SK-N-SH (cell line): ENCODE data around the gene SSX2IP. TPM values are rescaled to one million over a fixed set of nuclear protein-coding genes. Genes with fewer than 3 reads are reported as not detected.

Experiments
- CTCF ChIA-PET: fragments of 300-600, 350-600 bp; formaldehyde crosslinking; extraction: SDS; loops from one replicate; lab custom pipeline; 2021; lab: Yijun Ruan, JAX
- POLR2A ChIA-PET: fragments of 350-600 bp; sonication (Branson Sonifier 250); formaldehyde crosslinking; extraction: SDS; loops from one replicate; lab custom pipeline; 2020; ENCODE audit warnings: antibody characterized with exemption, inconsistent platforms; lab: Yijun Ruan, JAX
- DNase-seq: peaks from one replicate; pipeline ENCODE4 v3.0.0; 2012
- H2AFZ ChIP-seq: fragments of 200-600 bp; sonication (generic); 2 replicates; pipeline ENCODE4 v1.8.1; 2016; ENCODE audit warnings: antibody characterized with exemption, mild to moderate bottlenecking, low read depth
- H3F3A ChIP-seq: fragments of 200-600 bp; sonication (generic); replicated peaks from 2 replicates; pipeline ENCODE3; 2016; ENCODE audit warnings: antibody characterized with exemption, mild to moderate bottlenecking; ENCODE audit not compliant: insufficient read depth
- H3K27ac ChIP-seq, 2 experiments: fragments of 200-500 bp in 1 of 2; fragments of 200-600 bp in 1 of 2; sonication (Bioruptor generic) in 1 of 2; sonication (generic), shearing (Covaris generic) in 1 of 2; 2 replicates each; pipeline versions ENCODE4 v1.5.1 to v1.6.1; 2014 to 2016; ENCODE audit warnings: low read depth in 2 of 2, inconsistent platforms in 1 of 2, low read length in 1 of 2, mild to moderate bottlenecking in 1 of 2, mixed read lengths in 1 of 2
- H3K27me3 ChIP-seq: fragments of 200-600 bp; sonication (generic), shearing (Covaris generic); 2 replicates; pipeline ENCODE4 v1.6.1; 2016; ENCODE audit warnings: mixed run types; ENCODE audit not compliant: insufficient read depth
- H3K36me3 ChIP-seq, 2 experiments: fragments of 200-500 bp in 1 of 2; fragments of 200-600 bp in 1 of 2; sonication (Bioruptor generic) in 1 of 2; sonication (generic) in 1 of 2; replicated peaks in 1 of 2; 2 replicates each; pipeline versions ENCODE3 to v1.5.1; 2014 to 2016; ENCODE audit warnings: low read length in 1 of 2, mild to moderate bottlenecking in 1 of 2; ENCODE audit not compliant: insufficient read depth in 2 of 2, control insufficient read depth in 1 of 2
- H3K4me1 ChIP-seq, 2 experiments: fragments of 200-500 bp in 1 of 2; fragments of 200-600 bp in 1 of 2; sonication (Bioruptor generic) in 1 of 2; sonication (generic), shearing (Covaris generic) in 1 of 2; 2 replicates each; pipeline versions ENCODE4 v1.5.1 to v1.6.1; 2014 to 2016; ENCODE audit warnings: low read depth in 1 of 2, low read length in 1 of 2, mixed run types in 1 of 2; ENCODE audit not compliant: insufficient read depth in 2 of 2, control insufficient read depth in 1 of 2
- H3K4me2 ChIP-seq: fragments of 200-600 bp; sonication (generic), shearing (Covaris generic); 2 replicates; pipeline ENCODE4 v1.6.1; 2017; ENCODE audit warnings: mixed run types
- H3K4me3 ChIP-seq, 2 experiments: fragments of 200-500 bp in 1 of 2; fragments of 200-600 bp in 1 of 2; sonication (Bioruptor generic) in 1 of 2; sonication (generic), shearing (Covaris generic) in 1 of 2; 2 replicates each; pipeline versions ENCODE4 v1.5.1 to v1.8.1; 2014 to 2016; ENCODE audit warnings: low read depth in 2 of 2, inconsistent platforms in 1 of 2, low read length in 1 of 2, mild to moderate bottlenecking in 1 of 2, mixed read lengths in 1 of 2, moderate library complexity in 1 of 2
- H3K79me2 ChIP-seq: fragments of 200-600 bp; sonication (generic); 2 replicates; pipeline ENCODE4 v1.8.1; 2017; ENCODE audit warnings: mild to moderate bottlenecking; ENCODE audit not compliant: insufficient read depth
- H3K9ac ChIP-seq: fragments of 200-600 bp; sonication (generic); 2 replicates; pipeline ENCODE4 v1.6.1; 2017; ENCODE audit warnings: mixed run types
- H3K9me2 ChIP-seq: fragments of 200-600 bp; sonication (generic); 2 replicates; pipeline ENCODE4 v1.6.1; 2017; ENCODE audit warnings: mixed run types
- H3K9me3 ChIP-seq: fragments of 200-600 bp; sonication (generic); 2 replicates; pipeline ENCODE4 v1.6.1; 2017; ENCODE audit warnings: mixed run types, mild to moderate bottlenecking, moderate library complexity
- H4K20me1 ChIP-seq: fragments of 200-600 bp; sonication (generic); 2 replicates; pipeline ENCODE4 v1.6.1; 2017; ENCODE audit warnings: mild to moderate bottlenecking, mixed run types; ENCODE audit not compliant: insufficient read depth
- CHD2 ChIP-seq: fragments of 150-350 bp; IDR thresholded peaks from 2 replicates; pipeline ENCODE4 v1.6.1; 2018; ENCODE audit warnings: low read length; ENCODE audit not compliant: partially characterized antibody
- ELF1 ChIP-seq: IDR thresholded peaks from 2 replicates; pipeline ENCODE4 v1.4.0; 2012
- EP300 ChIP-seq, 2 experiments: IDR thresholded peaks; 2 replicates each; pipeline versions ENCODE4 v1.4.0 to v1.6.1; 2012; ENCODE audit warnings: borderline replicate concordance in 1 of 2, low read depth in 1 of 2, low read length in 1 of 2
- FOSL2 ChIP-seq: IDR thresholded peaks from 2 replicates; pipeline ENCODE4 v1.4.0; 2012; ENCODE audit warnings: low read depth, mild to moderate bottlenecking, moderate library complexity, borderline replicate concordance
- FOXJ3 ChIP-seq: sonication (generic); formaldehyde crosslinking; IDR thresholded peaks from 2 replicates; pipeline ENCODE4 v1.5.1; 2020; ENCODE audit warnings: mild to moderate bottlenecking, missing genetic modification reagents
- JUND ChIP-seq: IDR thresholded peaks from 2 replicates; pipeline ENCODE4 v1.4.0; 2012
- MEF2A ChIP-seq: IDR thresholded peaks from 2 replicates; pipeline ENCODE4 v1.4.0; 2012; ENCODE audit warnings: low read depth, borderline replicate concordance
- NRF1 ChIP-seq: IDR thresholded peaks from 2 replicates; pipeline ENCODE4 v1.6.1; 2012; ENCODE audit warnings: low read depth, mild to moderate bottlenecking, low read length
- POLR2AphosphoS5 ChIP-seq: IDR thresholded peaks from 2 replicates; pipeline ENCODE4 v1.6.1; 2012; ENCODE audit warnings: low read depth, low read length
- RCOR1 ChIP-seq: fragments of 150-350 bp; IDR thresholded peaks from 2 replicates; pipeline ENCODE4 v1.6.1; 2017; ENCODE audit warnings: antibody characterized with exemption, low read length
- SIN3A ChIP-seq: IDR thresholded peaks from 2 replicates; pipeline ENCODE4 v1.6.1; 2012; ENCODE audit warnings: low read depth, mild to moderate bottlenecking, low read length, moderate library complexity, borderline replicate concordance
- SMC3 ChIP-seq: IDR thresholded peaks from 2 replicates; pipeline ENCODE4 v1.6.1; 2012; ENCODE audit warnings: low read depth, low read length, improper control_type of control experiment
- TCF12 ChIP-seq: IDR thresholded peaks from 2 replicates; pipeline ENCODE4 v1.4.0; 2012
- WGBS: methylation state at CpG from one replicate; pipeline ENCODE4 v1.1.6; 2017; ENCODE audit warnings: low lambda C conversion rate; 5-methylcytosine and 5-hydroxymethylcytosine counted together
- polyA plus RNA-seq, 3 experiments: library from polyadenylated mRNA; depleted of rRNA; stranded (reverse); fragments of >200 nt; gene quantifications; 2 replicates each; pipeline ENCODE4 v1.2.3, GENCODE V29; 2012
- TF ChIP-seq, protein P1 (sequence below): IDR thresholded peaks from 2 replicates; pipeline ENCODE4; 2012
- TF ChIP-seq, protein P2 (sequence below): IDR thresholded peaks from 2 replicates; pipeline ENCODE4 v1.6.1; 2012; ENCODE audit warnings: mild to moderate bottlenecking, low read depth, low read length, moderate library complexity
- TF ChIP-seq, protein P3 (sequence below): fragments of 150-350 bp; IDR thresholded peaks from 2 replicates; pipeline ENCODE4 v1.6.1; 2016; ENCODE audit warnings: mild to moderate bottlenecking, low read depth, low read length
- TF ChIP-seq, protein P4 (sequence below): IDR thresholded peaks from 2 replicates; pipeline ENCODE4 v1.4.0; 2012; ENCODE audit warnings: low read depth, borderline replicate concordance

The SSX2IP gene
- polyA plus RNA-seq, 1 of the 3 experiments (the other 2 are of a cell fraction), result 7.7 TPM

DNA sequence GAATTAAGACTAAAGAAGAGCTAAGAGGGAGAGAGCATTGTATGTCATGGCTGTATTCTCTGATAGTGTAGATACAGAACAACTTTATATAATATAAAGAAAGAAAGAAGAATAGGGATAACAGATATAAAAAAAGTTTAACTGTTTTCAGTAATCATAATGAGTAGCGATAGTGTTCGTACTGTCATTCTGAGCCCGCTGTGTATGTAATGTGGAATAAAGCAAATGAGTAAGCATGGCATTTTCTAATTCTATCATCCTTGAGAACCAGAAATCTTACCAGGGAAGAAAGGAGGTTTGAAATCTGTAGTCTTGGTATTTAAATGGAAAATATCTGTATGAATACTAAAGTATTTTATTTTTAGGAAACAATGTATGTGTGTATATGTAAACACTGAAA, 46.7 kb upstream of the SSX2IP start:
- H4K20me1 ChIP-seq, result no peaks in the 10 kb centered on the region
- H3K4me3 ChIP-seq, result no peak overlapping the region
- H3F3A ChIP-seq, result no peaks in the 10 kb centered on the region
- no peak overlapping the region for H3K4me2 ChIP-seq
- H2AFZ ChIP-seq, result peak overlapping the region; percentile 59; the same call in 1 of the 2 replicates
- TF ChIP-seq JUND (no peak), FOSL2 (no peak), MEF2A (no peak), SMC3 (no peak), FOXJ3 (CRISPR knock-in tag) (no peak), CHD2 (no peak), NRF1 (no peak), SIN3A (no peak), TCF12 (no peak), RCOR1 (no peak)
- TF ChIP-seq, protein P1, sequence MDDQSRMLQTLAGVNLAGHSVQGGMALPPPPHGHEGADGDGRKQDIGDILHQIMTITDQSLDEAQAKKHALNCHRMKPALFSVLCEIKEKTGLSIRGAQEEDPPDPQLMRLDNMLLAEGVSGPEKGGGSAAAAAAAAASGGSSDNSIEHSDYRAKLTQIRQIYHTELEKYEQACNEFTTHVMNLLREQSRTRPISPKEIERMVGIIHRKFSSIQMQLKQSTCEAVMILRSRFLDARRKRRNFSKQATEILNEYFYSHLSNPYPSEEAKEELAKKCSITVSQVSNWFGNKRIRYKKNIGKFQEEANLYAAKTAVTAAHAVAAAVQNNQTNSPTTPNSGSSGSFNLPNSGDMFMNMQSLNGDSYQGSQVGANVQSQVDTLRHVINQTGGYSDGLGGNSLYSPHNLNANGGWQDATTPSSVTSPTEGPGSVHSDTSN, result no peak
- TF ChIP-seq, protein P2, sequence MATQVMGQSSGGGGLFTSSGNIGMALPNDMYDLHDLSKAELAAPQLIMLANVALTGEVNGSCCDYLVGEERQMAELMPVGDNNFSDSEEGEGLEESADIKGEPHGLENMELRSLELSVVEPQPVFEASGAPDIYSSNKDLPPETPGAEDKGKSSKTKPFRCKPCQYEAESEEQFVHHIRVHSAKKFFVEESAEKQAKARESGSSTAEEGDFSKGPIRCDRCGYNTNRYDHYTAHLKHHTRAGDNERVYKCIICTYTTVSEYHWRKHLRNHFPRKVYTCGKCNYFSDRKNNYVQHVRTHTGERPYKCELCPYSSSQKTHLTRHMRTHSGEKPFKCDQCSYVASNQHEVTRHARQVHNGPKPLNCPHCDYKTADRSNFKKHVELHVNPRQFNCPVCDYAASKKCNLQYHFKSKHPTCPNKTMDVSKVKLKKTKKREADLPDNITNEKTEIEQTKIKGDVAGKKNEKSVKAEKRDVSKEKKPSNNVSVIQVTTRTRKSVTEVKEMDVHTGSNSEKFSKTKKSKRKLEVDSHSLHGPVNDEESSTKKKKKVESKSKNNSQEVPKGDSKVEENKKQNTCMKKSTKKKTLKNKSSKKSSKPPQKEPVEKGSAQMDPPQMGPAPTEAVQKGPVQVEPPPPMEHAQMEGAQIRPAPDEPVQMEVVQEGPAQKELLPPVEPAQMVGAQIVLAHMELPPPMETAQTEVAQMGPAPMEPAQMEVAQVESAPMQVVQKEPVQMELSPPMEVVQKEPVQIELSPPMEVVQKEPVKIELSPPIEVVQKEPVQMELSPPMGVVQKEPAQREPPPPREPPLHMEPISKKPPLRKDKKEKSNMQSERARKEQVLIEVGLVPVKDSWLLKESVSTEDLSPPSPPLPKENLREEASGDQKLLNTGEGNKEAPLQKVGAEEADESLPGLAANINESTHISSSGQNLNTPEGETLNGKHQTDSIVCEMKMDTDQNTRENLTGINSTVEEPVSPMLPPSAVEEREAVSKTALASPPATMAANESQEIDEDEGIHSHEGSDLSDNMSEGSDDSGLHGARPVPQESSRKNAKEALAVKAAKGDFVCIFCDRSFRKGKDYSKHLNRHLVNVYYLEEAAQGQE, result no peak
- H3K9ac ChIP-seq, result no peak overlapping the region
- DNase-seq, result no peak
- POLR2A ChIA-PET, result no interaction called here
- no peaks in the 10 kb centered on the region; a peak in 2 of 4 replicates for H3K4me1 ChIP-seq
- no peak overlapping the region for H3K27ac ChIP-seq
- 99% methylated on average over 3 of the region's 3 CpGs for WGBS
- no peaks in the 10 kb centered on the region for H3K9me3 ChIP-seq
- no peaks in the 10 kb centered on the region for H3K27me3 ChIP-seq
- CTCF ChIA-PET, result interaction anchor here (0.9 to 4.0 kb wide), 3 partner anchors 16 to 117 kb away, joined by 3 to 25 read pairs (median 3); no protein-coding TSS in a partner anchor
- no peaks in the 10 kb centered on the region for H3K9me2 ChIP-seq
- H3K36me3 ChIP-seq, result no peaks in the 10 kb centered on the region
- no peaks in the 10 kb centered on the region for H3K79me2 ChIP-seq

DNA sequence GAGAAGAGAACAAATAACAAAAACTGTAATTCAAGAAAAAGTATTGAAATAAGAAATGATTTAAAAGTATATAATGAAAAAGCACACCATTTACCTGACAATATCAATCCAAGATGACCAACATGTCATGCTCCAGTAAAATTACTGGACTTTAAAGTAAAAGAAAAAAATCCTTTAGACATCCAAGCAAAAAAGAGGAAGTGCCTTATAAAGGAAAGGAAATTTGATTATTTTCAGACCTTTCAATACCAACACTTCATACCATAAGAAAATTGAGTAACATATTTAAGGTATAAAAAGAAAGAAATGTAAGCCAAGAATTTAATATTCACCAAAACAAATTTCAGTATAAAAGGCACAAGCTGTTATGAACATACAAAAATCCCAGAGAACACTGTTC, 46.2 kb upstream of the SSX2IP start:
- Histone ChIP-seq H4K20me1 (no peaks in the 10 kb centered on the region), H3K79me2 (no peaks in the 10 kb centered on the region), H3K4me3 (no peak overlapping the region), H3K36me3 (no peaks in the 10 kb centered on the region), H2AFZ (peak overlapping the region; percentile 59; the same call in 1 of the 2 replicates), H3K4me2 (no peak overlapping the region), H3K27me3 (no peaks in the 10 kb centered on the region), H3K4me1 (no peaks in the 10 kb centered on the region; a peak in 2 of 4 replicates), H3K9me2 (no peaks in the 10 kb centered on the region), H3K27ac (peak overlapping the region in 1 of 2 experiments; percentile 61; a peak in 2 of 4 replicates), H3K9ac (no peak overlapping the region), H3F3A (no peaks in the 10 kb centered on the region), H3K9me3 (peaks cover 4% of the 10 kb centered on the region; the same call in 1 of the 2 replicates)
- TF ChIP-seq POLR2AphosphoS5 (no peak), EP300 (IDR thresholded peaks at IDR 0.05; ENCODE audit: borderline replicate concordance in 1 of 2, low read depth in 1 of 2, low read length in 1 of 2) (no peak), RCOR1 (no peak), JUND (no peak), ELF1 (no peak)
- TF ChIP-seq, protein P3, sequence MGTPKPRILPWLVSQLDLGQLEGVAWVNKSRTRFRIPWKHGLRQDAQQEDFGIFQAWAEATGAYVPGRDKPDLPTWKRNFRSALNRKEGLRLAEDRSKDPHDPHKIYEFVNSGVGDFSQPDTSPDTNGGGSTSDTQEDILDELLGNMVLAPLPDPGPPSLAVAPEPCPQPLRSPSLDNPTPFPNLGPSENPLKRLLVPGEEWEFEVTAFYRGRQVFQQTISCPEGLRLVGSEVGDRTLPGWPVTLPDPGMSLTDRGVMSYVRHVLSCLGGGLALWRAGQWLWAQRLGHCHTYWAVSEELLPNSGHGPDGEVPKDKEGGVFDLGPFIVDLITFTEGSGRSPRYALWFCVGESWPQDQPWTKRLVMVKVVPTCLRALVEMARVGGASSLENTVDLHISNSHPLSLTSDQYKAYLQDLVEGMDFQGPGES, result no peak
- TF ChIP-seq, protein P4, sequence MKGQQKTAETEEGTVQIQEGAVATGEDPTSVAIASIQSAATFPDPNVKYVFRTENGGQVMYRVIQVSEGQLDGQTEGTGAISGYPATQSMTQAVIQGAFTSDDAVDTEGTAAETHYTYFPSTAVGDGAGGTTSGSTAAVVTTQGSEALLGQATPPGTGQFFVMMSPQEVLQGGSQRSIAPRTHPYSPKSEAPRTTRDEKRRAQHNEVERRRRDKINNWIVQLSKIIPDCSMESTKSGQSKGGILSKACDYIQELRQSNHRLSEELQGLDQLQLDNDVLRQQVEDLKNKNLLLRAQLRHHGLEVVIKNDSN, result no peak
- DNase-seq, result no peak
- ChIA-PET CTCF (interaction anchor here (0.6 to 4.0 kb wide), 3 partner anchors 17 to 22 kb away, joined by 3 to 25 read pairs (median 3); no protein-coding TSS in a partner anchor), POLR2A (no interaction called here)
